Measurements from ENCODE around the gene CLDN4. TPM values are rescaled to one million over a fixed set of nuclear protein-coding genes. Genes with fewer than 3 reads are reported as not detected.
"Not testable (repeated sequence)": the region's sequence is repeated elsewhere in the genome, so short reads cannot be mapped to it uniquely, and the experiment has no call there.

CLDN4 gene
- polyA plus RNA-seq, 3 donors = 0.01 TPM; not detected in 2

DNA sequence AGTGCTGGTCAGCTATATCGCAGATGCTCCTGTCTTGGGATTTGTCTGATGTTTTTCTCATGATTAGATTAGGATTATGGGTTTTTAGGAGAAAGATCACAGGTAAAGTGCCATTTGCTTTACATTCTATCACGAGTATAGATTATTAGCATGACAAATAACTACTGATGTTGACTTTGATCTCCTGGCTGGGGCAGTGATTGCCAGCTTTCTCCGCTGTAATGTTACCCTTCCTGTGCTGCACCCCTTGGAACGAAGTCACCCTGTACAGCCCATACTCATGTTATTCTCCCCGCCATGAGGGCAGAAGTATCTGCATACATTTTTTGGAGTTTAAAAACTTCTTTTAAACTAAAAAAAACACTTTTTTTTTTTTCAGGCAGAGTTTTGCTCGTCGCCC lies 10.8 kb upstream of the CLDN4 start:
- Histone ChIP-seq H3K79me2 (ENCODE audit: insufficient read depth, low read length) (no peaks in the 10 kb centered on the region), H3K36me3 (replicated peaks in 1 of 2; ENCODE audit: control insufficient read depth in 1 of 2, insufficient read depth in 2 of 2, low read length in 2 of 2) (no peaks in the 10 kb centered on the region), H3K9ac (ENCODE audit: insufficient read depth, low read length, poor library complexity, severe bottlenecking) (no peak overlapping the region), H3K27me3 (ENCODE audit: control insufficient read depth in 2 of 2, insufficient read depth in 2 of 2, low read length in 2 of 2) (no peaks in the 10 kb centered on the region), H4K20me1 (ENCODE audit: insufficient read depth, low read length) (no peaks in the 10 kb centered on the region), H3K4me2 (replicated peaks; ENCODE audit: extremely low read depth, low read length, poor library complexity, severe bottlenecking) (no peak overlapping the region), H3K27ac (ENCODE audit: low read depth in 1 of 2, low read length in 2 of 2) (no peak overlapping the region), H3K9me3 (replicated peaks in 1 of 2; ENCODE audit: control insufficient read depth in 1 of 2, insufficient read depth in 1 of 2, low read length in 2 of 2) (no peaks in the 10 kb centered on the region), H3K4me3 (replicated peaks in 1 of 3; ENCODE audit: low read depth in 2 of 3, low read length in 3 of 3) (no peak overlapping the region), H3K4me1 (ENCODE audit: control insufficient read depth in 1 of 2, insufficient read depth in 2 of 2, low read length in 2 of 2) (no peaks in the 10 kb centered on the region), H2AFZ (ENCODE audit: insufficient read depth, low read depth, low read length, poor library complexity, severe bottlenecking) (no peak overlapping the region)
- DNase-seq = no peak
- TF ChIP-seq, protein P1, sequence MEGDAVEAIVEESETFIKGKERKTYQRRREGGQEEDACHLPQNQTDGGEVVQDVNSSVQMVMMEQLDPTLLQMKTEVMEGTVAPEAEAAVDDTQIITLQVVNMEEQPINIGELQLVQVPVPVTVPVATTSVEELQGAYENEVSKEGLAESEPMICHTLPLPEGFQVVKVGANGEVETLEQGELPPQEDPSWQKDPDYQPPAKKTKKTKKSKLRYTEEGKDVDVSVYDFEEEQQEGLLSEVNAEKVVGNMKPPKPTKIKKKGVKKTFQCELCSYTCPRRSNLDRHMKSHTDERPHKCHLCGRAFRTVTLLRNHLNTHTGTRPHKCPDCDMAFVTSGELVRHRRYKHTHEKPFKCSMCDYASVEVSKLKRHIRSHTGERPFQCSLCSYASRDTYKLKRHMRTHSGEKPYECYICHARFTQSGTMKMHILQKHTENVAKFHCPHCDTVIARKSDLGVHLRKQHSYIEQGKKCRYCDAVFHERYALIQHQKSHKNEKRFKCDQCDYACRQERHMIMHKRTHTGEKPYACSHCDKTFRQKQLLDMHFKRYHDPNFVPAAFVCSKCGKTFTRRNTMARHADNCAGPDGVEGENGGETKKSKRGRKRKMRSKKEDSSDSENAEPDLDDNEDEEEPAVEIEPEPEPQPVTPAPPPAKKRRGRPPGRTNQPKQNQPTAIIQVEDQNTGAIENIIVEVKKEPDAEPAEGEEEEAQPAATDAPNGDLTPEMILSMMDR (IDR thresholded peaks at IDR 0.05) = no peak
- peak overlapping the region in 1 of 7 donors; percentile 20 for H3K27ac Mint-ChIP-seq
- intact Hi-C loops (cut with micrococcal nuclease) = loop anchor here in 1 of 2 donors (10.0 kb wide), 1 partner anchor 45 kb away; the partner anchor contains the start of gene CLDN3
- whole genome bisulfite sequencing (ENCODE audit: insufficient coverage) = 98% methylated on average over 6 of the region's 7 CpGs
- H3K9me3 Mint-ChIP-seq = peaks cover 0 to 2% (median 0%) of the 10 kb centered on the region in 7 donors
- peaks cover 20 to 34% (median 21%) of the 10 kb centered on the region in 3 donors for H3K27me3 Mint-ChIP-seq (ENCODE audit: low read depth in 3 of 3)
- no peaks in the 10 kb centered on the region for H3K36me3 Mint-ChIP-seq
- no peak overlapping the region for H3K4me3 Mint-ChIP-seq
- no peaks in the 10 kb centered on the region for H3K4me1 Mint-ChIP-seq

DNA sequence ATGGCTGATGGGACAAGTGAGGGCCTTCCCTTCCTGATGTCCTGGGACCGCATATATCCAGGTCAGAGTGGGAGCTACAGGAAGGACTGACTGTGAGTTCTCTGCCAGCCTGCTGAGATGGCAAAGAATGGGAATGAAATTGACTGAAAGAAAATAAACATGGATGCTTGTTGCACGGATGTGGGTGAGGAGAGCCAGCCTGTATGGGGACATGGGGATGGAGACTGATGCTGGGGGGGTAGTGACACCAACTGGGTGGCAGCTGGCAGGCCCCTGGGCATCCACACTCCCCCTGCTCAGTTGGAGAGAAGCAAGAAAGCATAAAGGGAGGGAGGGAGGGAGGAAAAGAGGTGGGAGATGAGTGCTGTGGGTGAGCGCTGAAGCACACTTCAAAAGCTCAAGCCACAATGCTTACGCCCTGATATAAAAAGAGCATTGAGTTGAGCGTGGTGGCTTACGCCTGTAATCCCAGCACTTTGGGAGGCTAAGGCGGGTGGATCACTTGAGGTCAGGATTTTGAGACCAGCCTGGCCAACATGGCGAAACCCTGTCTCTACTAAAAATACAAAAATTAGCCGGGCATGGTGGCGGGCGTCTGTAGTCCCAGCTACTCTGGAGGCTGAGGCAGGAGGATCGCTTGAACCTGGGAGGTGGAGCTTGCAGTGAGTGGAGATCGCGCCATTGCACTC lies 9.1 kb upstream of the CLDN4 start:
- not testable (repeated sequence) for H3K9ac ChIP-seq (ENCODE audit: insufficient read depth, low read length, poor library complexity, severe bottlenecking)

More for the DNA sequence above, 9.1 kb upstream of the CLDN4 start:
- H2AFZ ChIP-seq (ENCODE audit: insufficient read depth, low read depth, low read length, poor library complexity, severe bottlenecking); H3K27me3 ChIP-seq (ENCODE audit: control insufficient read depth in 2 of 2, insufficient read depth in 2 of 2, low read length in 2 of 2); H3K79me2 ChIP-seq (ENCODE audit: insufficient read depth, low read length); H3K4me3 Mint-ChIP-seq; H3K9me3 Mint-ChIP-seq; H3K4me2 ChIP-seq (replicated peaks; ENCODE audit: extremely low read depth, low read length, poor library complexity, severe bottlenecking); H4K20me1 ChIP-seq (ENCODE audit: insufficient read depth, low read length); H3K27ac ChIP-seq (ENCODE audit: low read depth in 1 of 2, low read length in 2 of 2); H3K4me3 ChIP-seq (replicated peaks in 1 of 3; ENCODE audit: low read depth in 2 of 3, low read length in 3 of 3); DNase-seq; H3K36me3 ChIP-seq (replicated peaks in 1 of 2; ENCODE audit: control insufficient read depth in 1 of 2, insufficient read depth in 2 of 2, low read length in 2 of 2); H3K36me3 Mint-ChIP-seq; H3K9me3 ChIP-seq (replicated peaks in 1 of 2; ENCODE audit: control insufficient read depth in 1 of 2, insufficient read depth in 1 of 2, low read length in 2 of 2): not testable (repeated sequence)
- peaks cover 17 to 34% (median 20%) of the 10 kb centered on the region in 3 donors for H3K27me3 Mint-ChIP-seq (ENCODE audit: low read depth in 3 of 3)
- peaks cover 12 to 13% of the 10 kb centered on the region in 2 donors for H3K4me1 ChIP-seq (ENCODE audit: control insufficient read depth in 1 of 2, insufficient read depth in 2 of 2, low read length in 2 of 2)
- H3K27ac Mint-ChIP-seq = peak overlapping the region in 3 of 7 donors; percentile 19 to 44 (median 37)
- WGBS (ENCODE audit: insufficient coverage) = 89% methylated on average over 4 of the region's 14 CpGs
- H3K4me1 Mint-ChIP-seq = peaks cover 12% of the 10 kb centered on the region
- intact Hi-C loops (cut with micrococcal nuclease) = loop anchor here in 1 of 2 donors (10.0 kb wide), 1 partner anchor 47 kb away; the partner anchor contains the start of gene CLDN3
